HFF-Myc (cell line): ENCODE results near the gene HMX2.
"Not testable (repeated sequence)": the region's sequence is repeated elsewhere in the genome, so short reads cannot be mapped to it uniquely, and the experiment has no call there.

ENCODE experiments used
- DNase-seq: peaks from one replicate; pipeline ENCODE4 v3.0.0-alpha.2; 2011; ENCODE audit warnings: low read depth; ENCODE audit errors: extremely low read depth
- H3K4me3 ChIP-seq: replicated peaks from 2 replicates; pipeline ENCODE4 v1.5.1; 2011; ENCODE audit warnings: low read depth, mild to moderate bottlenecking, control low read depth, low read length
- TF ChIP-seq, protein P1 (sequence below): IDR thresholded peaks from 2 replicates; pipeline ENCODE4 v1.5.1; 2012; ENCODE audit warnings: mild to moderate bottlenecking, low read depth, low read length, control low read depth; ENCODE audit errors: missing control alignments

The HMX2 gene

DNA sequence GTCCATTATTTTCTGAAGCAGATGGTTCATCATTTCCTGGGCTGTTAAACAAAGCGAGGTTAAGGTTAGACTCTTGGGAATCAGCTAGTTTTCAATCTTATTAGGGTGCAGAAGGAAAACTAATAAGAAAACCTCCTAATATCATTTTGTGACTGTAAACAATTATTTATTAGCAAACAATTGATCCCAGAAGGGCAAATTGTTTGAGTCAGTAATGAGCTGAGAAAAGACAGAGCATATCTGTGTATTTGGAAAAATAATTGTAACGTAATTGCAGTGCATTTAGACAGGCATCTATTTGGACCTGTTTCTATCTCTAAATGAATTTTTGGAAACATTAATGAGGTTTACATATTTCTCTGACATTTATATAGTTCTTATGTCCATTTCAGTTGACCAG lies 16.4 kb downstream of the HMX2 start:
- TF ChIP-seq, protein P1, sequence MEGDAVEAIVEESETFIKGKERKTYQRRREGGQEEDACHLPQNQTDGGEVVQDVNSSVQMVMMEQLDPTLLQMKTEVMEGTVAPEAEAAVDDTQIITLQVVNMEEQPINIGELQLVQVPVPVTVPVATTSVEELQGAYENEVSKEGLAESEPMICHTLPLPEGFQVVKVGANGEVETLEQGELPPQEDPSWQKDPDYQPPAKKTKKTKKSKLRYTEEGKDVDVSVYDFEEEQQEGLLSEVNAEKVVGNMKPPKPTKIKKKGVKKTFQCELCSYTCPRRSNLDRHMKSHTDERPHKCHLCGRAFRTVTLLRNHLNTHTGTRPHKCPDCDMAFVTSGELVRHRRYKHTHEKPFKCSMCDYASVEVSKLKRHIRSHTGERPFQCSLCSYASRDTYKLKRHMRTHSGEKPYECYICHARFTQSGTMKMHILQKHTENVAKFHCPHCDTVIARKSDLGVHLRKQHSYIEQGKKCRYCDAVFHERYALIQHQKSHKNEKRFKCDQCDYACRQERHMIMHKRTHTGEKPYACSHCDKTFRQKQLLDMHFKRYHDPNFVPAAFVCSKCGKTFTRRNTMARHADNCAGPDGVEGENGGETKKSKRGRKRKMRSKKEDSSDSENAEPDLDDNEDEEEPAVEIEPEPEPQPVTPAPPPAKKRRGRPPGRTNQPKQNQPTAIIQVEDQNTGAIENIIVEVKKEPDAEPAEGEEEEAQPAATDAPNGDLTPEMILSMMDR = no peak

GRCh38 chr10:123165445-123166072 lies 17.6 kb downstream of the HMX2 start:
- TF ChIP-seq, protein P1 = peak; percentile 4
- H3K4me3 ChIP-seq = no peak overlapping the region
- DNase-seq = no peak

More for the DNA sequence above, 16.4 kb downstream of the HMX2 start:
- no peak for DNase-seq
- no peak overlapping the region for H3K4me3 ChIP-seq

GRCh38 chr10:123166618-123167017 lies 18.7 kb downstream of the HMX2 start:
- TF ChIP-seq, protein P1 = no peak
- no peak for DNase-seq
- no peak overlapping the region for H3K4me3 ChIP-seq

DNA sequence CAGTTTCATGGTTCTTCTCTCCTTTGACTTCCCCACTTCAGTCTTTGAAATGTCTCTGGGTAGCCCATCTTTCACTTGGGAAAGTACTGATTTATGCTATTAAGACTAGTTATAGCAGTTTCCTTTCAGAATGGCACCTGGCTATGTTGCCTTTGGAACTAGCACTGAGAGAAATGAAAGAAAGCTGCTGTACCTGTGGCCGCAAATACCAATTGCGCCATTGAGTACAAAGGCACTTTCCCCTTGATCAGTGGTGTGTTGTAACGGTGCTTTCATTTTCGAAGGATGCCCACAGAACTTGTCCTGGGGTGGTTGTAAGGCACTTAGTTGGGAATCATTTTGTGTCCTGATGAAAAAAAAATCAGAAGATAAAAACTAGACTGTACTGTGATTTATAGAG lies 23.0 kb downstream of the HMX2 start:
- no peak overlapping the region for H3K4me3 ChIP-seq
- TF ChIP-seq, protein P1 = no peak
- no peak for DNase-seq

DNA sequence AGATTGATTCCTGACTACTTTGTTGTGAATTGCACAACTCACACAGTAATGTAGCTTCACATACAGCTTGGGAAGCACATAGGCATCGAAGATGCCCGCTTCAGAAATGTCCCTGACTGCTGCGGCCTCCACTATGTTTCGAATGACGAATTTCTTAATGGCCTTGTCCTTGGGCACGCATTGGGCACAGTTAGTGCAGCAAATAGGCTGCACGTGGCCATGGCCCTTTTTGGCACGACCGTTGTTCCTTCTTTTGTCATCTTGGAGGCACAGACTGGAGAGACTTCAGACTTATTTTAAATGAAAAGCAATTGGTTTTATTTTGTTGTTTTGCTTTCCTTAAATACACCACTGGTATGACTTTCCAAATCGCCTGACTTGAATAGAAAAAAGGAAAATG lies 23.7 kb downstream of the HMX2 start:
- H3K4me3 ChIP-seq, DNase-seq: not testable (repeated sequence)

GRCh38 chr10:123175389-123176387 lies 27.8 kb downstream of the HMX2 start:
- TF ChIP-seq, protein P1 = no peak
- no peak overlapping the region for H3K4me3 ChIP-seq
- no peak for DNase-seq

GRCh38 chr10:123178390-123178789 lies 30.5 kb downstream of the HMX2 start:
- not testable (repeated sequence) for H3K4me3 ChIP-seq, DNase-seq
